ENCODE results near the gene VPS4B.
A peak's percentile ranks its signal among the peaks of the same experiment; 100 is the strongest.
"Not testable (repeated sequence)": the region's sequence is repeated elsewhere in the genome, so short reads cannot be mapped to it uniquely, and the experiment has no call there.

Gene VPS4B

GRCh38 chr18:63422087-63422863 is at the start of gene VPS4B:
Gene VPS4B, minus strand, starts transcription at chr18:63422476. Its CDS starts 217 bp downstream, at chr18:63422259.
- peak; percentile 99 for DNase-seq (ENCODE audit: low read depth, low spot score)

GRCh38 chr18:63470751-63471150 is 48.5 kb upstream of the VPS4B start:
- DNase-seq (ENCODE audit: low read depth, low spot score) = no peak

GRCh38 chr18:63468575-63468974 is 46.3 kb upstream of the VPS4B start:
- no peak for DNase-seq (ENCODE audit: low read depth, low spot score)

- no peak for DNase-seq (ENCODE audit: low read depth, low spot score)
These were observed 45.4 kb upstream of the VPS4B start for GRCh38 chr18:63467699-63468098.

GRCh38 chr18:63465059-63465458 is 42.8 kb upstream of the VPS4B start:
- no peak for DNase-seq (ENCODE audit: low read depth, low spot score)

- no peak for DNase-seq (ENCODE audit: low read depth, low spot score)
These were observed 42.2 kb upstream of the VPS4B start for GRCh38 chr18:63464434-63464833.

GRCh38 chr18:63460414-63460813 is 38.1 kb upstream of the VPS4B start:
- no peak for DNase-seq (ENCODE audit: low read depth, low spot score)

- DNase-seq (ENCODE audit: low read depth, low spot score) = no peak
These were observed 35.7 kb upstream of the VPS4B start for GRCh38 chr18:63457977-63458376.

GRCh38 chr18:63454497-63454896 is 32.2 kb upstream of the VPS4B start:
- no peak for DNase-seq (ENCODE audit: low read depth, low spot score)

GRCh38 chr18:63452751-63453150 is 30.5 kb upstream of the VPS4B start:
- not testable (repeated sequence) for DNase-seq (ENCODE audit: low read depth, low spot score)

- DNase-seq (ENCODE audit: low read depth, low spot score) = no peak
These were observed 29.8 kb upstream of the VPS4B start for GRCh38 chr18:63451799-63452660.

GRCh38 chr18:63449426-63449825 is 27.1 kb upstream of the VPS4B start:
- no peak for DNase-seq (ENCODE audit: low read depth, low spot score)

GRCh38 chr18:63447066-63447465 is 24.8 kb upstream of the VPS4B start:
- DNase-seq (ENCODE audit: low read depth, low spot score) = no peak

GRCh38 chr18:63446266-63446665 is 24.0 kb upstream of the VPS4B start:
- no peak for DNase-seq (ENCODE audit: low read depth, low spot score)

GRCh38 chr18:63445037-63445436 is 22.8 kb upstream of the VPS4B start:
- no peak for DNase-seq (ENCODE audit: low read depth, low spot score)

- no peak for DNase-seq (ENCODE audit: low read depth, low spot score)
These were observed 22.3 kb upstream of the VPS4B start for GRCh38 chr18:63444580-63444979.

GRCh38 chr18:63443829-63444228 is 21.6 kb upstream of the VPS4B start:
- DNase-seq (ENCODE audit: low read depth, low spot score) = no peak

GRCh38 chr18:63440881-63441280 is 18.6 kb upstream of the VPS4B start:
- DNase-seq (ENCODE audit: low read depth, low spot score) = no peak

- no peak for DNase-seq (ENCODE audit: low read depth, low spot score)
These were observed 17.9 kb upstream of the VPS4B start for GRCh38 chr18:63440219-63440618.

GRCh38 chr18:63439334-63439733 is 17.1 kb upstream of the VPS4B start:
- peak; percentile 26 for DNase-seq (ENCODE audit: low read depth, low spot score)

GRCh38 chr18:63438181-63438580 is 15.9 kb upstream of the VPS4B start:
- no peak for DNase-seq (ENCODE audit: low read depth, low spot score)

- no peak for DNase-seq (ENCODE audit: low read depth, low spot score)
These were observed 11.1 kb upstream of the VPS4B start for GRCh38 chr18:63433334-63433866.

- no peak for DNase-seq (ENCODE audit: low read depth, low spot score)
These were observed 8.9 kb upstream of the VPS4B start for GRCh38 chr18:63431180-63431579.

Measured in brain pericyte (primary cell).